Uterus (tissue), 4 donors: ENCODE results near the gene PACRG. TPM values are rescaled to one million over a fixed set of nuclear protein-coding genes. Genes with fewer than 3 reads are reported as not detected.

Experiments
- DNase-seq, 2 donors: peaks; one replicate each; pipeline ENCODE4 v3.0.0-alpha.2; 2019 to 2020
- H3K27ac ChIP-seq, 2 donors: fragments of 200-600 bp; sonication (generic); 1 replicate in 1 of 2; 2 replicates in 1 of 2; pipeline ENCODE4 v1.5.1; 2016 to 2018
- H3K27me3 ChIP-seq, 2 donors: fragments of 200-600 bp; sonication (generic); one replicate each; pipeline ENCODE4 v1.5.1; 2018 to 2019; ENCODE audit warnings: control low read depth in 1 of 2
- H3K36me3 ChIP-seq, 2 donors: fragments of 200-600 bp; sonication (generic); one replicate each; pipeline ENCODE4 v1.5.1; 2019; ENCODE audit warnings: control low read depth in 1 of 2
- H3K4me1 ChIP-seq, 2 donors: fragments of 200-600 bp; sonication (generic); one replicate each; pipeline ENCODE4 v1.5.1; 2018 to 2019; ENCODE audit warnings: control low read depth in 1 of 2
- H3K4me3 ChIP-seq, 2 donors: fragments of 200-600 bp; sonication (generic); 1 replicate in 1 of 2; 2 replicates in 1 of 2; pipeline ENCODE4 v1.5.1; 2018 to 2019; ENCODE audit warnings: mild to moderate bottlenecking in 1 of 2
- H3K9me3 ChIP-seq, 2 donors: fragments of 200-600 bp; sonication (generic); one replicate each; pipeline ENCODE4 v1.5.1; 2019; ENCODE audit warnings: control low read depth in 1 of 2
- CTCF ChIP-seq, 4 experiments: fragments of 200-600 bp in 2 of 4; fragments of 450-650 bp in 2 of 4; sonication (generic) in 2 of 4; IDR thresholded peaks; one replicate each; pipeline ENCODE4 v1.5.1; 2016 to 2019; ENCODE audit warnings: antibody characterized with exemption in 4 of 4, mild to moderate bottlenecking in 2 of 4, moderate library complexity in 1 of 4
- POLR2A ChIP-seq, 2 donors: fragments of 450-650 bp; IDR thresholded peaks; one replicate each; pipeline ENCODE4 v1.6.1; 2016; ENCODE audit warnings: antibody characterized with exemption in 2 of 2, mild to moderate bottlenecking in 1 of 2, moderate library complexity in 1 of 2
- intact Hi-C: fragments of 100-400 bp; cut with DNase I; formaldehyde crosslinking; loops from one replicate; pipeline ENCODE4 v1.15.1; 2023; ENCODE audit warnings: low total_unique reads
- total RNA-seq, 4 donors: library from RNA; depleted of rRNA in 3 of 4; stranded (reverse); fragments of >200 nt in 3 of 4; gene quantifications; one replicate each; pipeline versions ENCODE4 v1.1.0 to v1.2.4, GENCODE V29; 2014 to 2023
- donor health status: DM: yes; HTN: yes; CAD: no.

The PACRG gene
- total RNA-seq, 4 donors from 2014 or later = 4.6 to 12.3 (median 7.5) TPM

- TF ChIP-seq CTCF (IDR thresholded peaks at IDR 0.05) (no peak), POLR2A (IDR thresholded peaks at IDR 0.05) (no peak)
- Histone ChIP-seq H3K4me3 (no peak overlapping the region), H3K27ac (peak overlapping the region; percentile 55 to 59), H3K36me3 (no peaks in the 10 kb centered on the region), H3K9me3 (no peaks in the 10 kb centered on the region), H3K27me3 (no peaks in the 10 kb centered on the region), H3K4me1 (no peaks in the 10 kb centered on the region)
- peak; percentile 40 to 43 for DNase-seq
- intact Hi-C loops = no loop called here
Observed at GRCh38 chr6:163335671-163336545, 608.1 kb downstream of the PACRG start.

GRCh38 chr6:163336961-163337360, 609.2 kb downstream of the PACRG start:
- no peak overlapping the region for H3K4me3 ChIP-seq
- H3K27ac ChIP-seq = no peak overlapping the region
- no peak for TF ChIP-seq POLR2A (IDR thresholded peaks at IDR 0.05)
- no peak for TF ChIP-seq CTCF (IDR thresholded peaks at IDR 0.05)
- H3K9me3 ChIP-seq = no peaks in the 10 kb centered on the region
- intact Hi-C loops = no loop called here
- H3K4me1 ChIP-seq = no peaks in the 10 kb centered on the region
- H3K36me3 ChIP-seq = no peaks in the 10 kb centered on the region
- no peaks in the 10 kb centered on the region for H3K27me3 ChIP-seq
- DNase-seq = no peak

- Histone ChIP-seq H3K27ac (no peak overlapping the region), H3K27me3 (no peaks in the 10 kb centered on the region), H3K9me3 (no peaks in the 10 kb centered on the region), H3K36me3 (no peaks in the 10 kb centered on the region), H3K4me3 (no peak overlapping the region), H3K4me1 (no peaks in the 10 kb centered on the region)
- intact Hi-C loops = no loop called here
- TF ChIP-seq CTCF (IDR thresholded peaks at IDR 0.05) (no peak), POLR2A (IDR thresholded peaks at IDR 0.05) (no peak)
- DNase-seq = no peak
Observed at GRCh38 chr6:163337958-163338357, 610.2 kb downstream of the PACRG start.

- H3K4me3 ChIP-seq = no peak overlapping the region
- H3K27ac ChIP-seq = no peak overlapping the region
- no peaks in the 10 kb centered on the region for H3K27me3 ChIP-seq
- DNase-seq = no peak
- TF ChIP-seq CTCF (IDR thresholded peaks at IDR 0.05) = no peak
- TF ChIP-seq POLR2A (IDR thresholded peaks at IDR 0.05) = no peak
- no peaks in the 10 kb centered on the region for H3K36me3 ChIP-seq
- no peaks in the 10 kb centered on the region for H3K9me3 ChIP-seq
- intact Hi-C loops = no loop called here
- H3K4me1 ChIP-seq = no peaks in the 10 kb centered on the region
Observed at GRCh38 chr6:163338671-163339405, 611.1 kb downstream of the PACRG start.

GRCh38 chr6:163339466-163339865, 611.7 kb downstream of the PACRG start:
- Histone ChIP-seq H3K4me1 (no peaks in the 10 kb centered on the region), H3K36me3 (no peaks in the 10 kb centered on the region), H3K27ac (no peak overlapping the region), H3K4me3 (no peak overlapping the region), H3K27me3 (no peaks in the 10 kb centered on the region), H3K9me3 (no peaks in the 10 kb centered on the region)
- no peak for TF ChIP-seq CTCF (IDR thresholded peaks at IDR 0.05)
- no peak for TF ChIP-seq POLR2A (IDR thresholded peaks at IDR 0.05)
- intact Hi-C loops = no loop called here
- DNase-seq = no peak
